DOHH2 (cell line): ENCODE measurements around the gene BRK1.

Source experiments
- EZH2phosphoT487 ChIP-seq: fragments of 200-600 bp; sonication (generic); IDR thresholded peaks from 2 replicates; pipeline ENCODE4 v1.6.1; 2017; ENCODE audit warnings: borderline replicate concordance, mild to moderate bottlenecking, antibody characterized with exemption, low read length, moderate library complexity, mixed read lengths
- TF ChIP-seq, protein P1 (sequence below): fragments of 200-600 bp; sonication (generic); IDR thresholded peaks from one replicate; pipeline ENCODE4 v1.5.1; 2014; ENCODE audit warnings: antibody characterized with exemption, mild to moderate bottlenecking, low read depth, low read length; ENCODE audit not compliant: poor library complexity, severe bottlenecking

DNA sequence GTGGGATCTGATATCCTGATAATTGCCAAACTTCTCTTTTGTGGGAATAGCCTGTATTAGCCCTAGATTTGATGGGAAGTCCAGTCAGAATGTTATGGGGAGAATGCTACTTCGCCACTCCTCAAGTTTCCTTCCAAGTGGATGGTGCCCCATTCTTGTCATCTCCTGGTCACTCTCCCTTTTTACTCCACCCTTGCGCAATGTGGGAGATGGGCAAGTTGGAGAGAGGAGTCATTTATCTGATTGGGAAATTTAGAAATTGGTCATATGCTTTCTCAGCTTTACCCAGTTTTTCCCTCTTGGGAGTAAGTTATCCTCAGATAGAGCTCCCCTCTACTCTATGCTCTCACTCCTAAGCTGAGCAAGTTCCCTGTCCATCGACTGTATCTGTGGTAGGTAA lies 21.8 kb upstream of the BRK1 start:
- TF ChIP-seq, protein P1, sequence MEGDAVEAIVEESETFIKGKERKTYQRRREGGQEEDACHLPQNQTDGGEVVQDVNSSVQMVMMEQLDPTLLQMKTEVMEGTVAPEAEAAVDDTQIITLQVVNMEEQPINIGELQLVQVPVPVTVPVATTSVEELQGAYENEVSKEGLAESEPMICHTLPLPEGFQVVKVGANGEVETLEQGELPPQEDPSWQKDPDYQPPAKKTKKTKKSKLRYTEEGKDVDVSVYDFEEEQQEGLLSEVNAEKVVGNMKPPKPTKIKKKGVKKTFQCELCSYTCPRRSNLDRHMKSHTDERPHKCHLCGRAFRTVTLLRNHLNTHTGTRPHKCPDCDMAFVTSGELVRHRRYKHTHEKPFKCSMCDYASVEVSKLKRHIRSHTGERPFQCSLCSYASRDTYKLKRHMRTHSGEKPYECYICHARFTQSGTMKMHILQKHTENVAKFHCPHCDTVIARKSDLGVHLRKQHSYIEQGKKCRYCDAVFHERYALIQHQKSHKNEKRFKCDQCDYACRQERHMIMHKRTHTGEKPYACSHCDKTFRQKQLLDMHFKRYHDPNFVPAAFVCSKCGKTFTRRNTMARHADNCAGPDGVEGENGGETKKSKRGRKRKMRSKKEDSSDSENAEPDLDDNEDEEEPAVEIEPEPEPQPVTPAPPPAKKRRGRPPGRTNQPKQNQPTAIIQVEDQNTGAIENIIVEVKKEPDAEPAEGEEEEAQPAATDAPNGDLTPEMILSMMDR, result no peak
- TF ChIP-seq EZH2phosphoT487, result no peak
